22Rv1 (cell line): Measurements from ENCODE around the gene AHCYL2.
"Not testable (repeated sequence)": the region's sequence is repeated elsewhere in the genome, so short reads cannot be mapped to it uniquely, and the experiment has no call there.

Experiments used
- H3K27ac ChIP-seq: fragments of 450-650 bp; 2 replicates; pipeline ENCODE4 v1.5.1; 2017
- ZFX ChIP-seq: fragments of 450-650 bp; IDR thresholded peaks from 2 replicates; pipeline ENCODE4 v1.6.1; 2017; ENCODE audit warnings: antibody characterized with exemption, borderline replicate concordance
- TF ChIP-seq, protein P1 (sequence below): fragments of 450-650 bp; IDR thresholded peaks from 2 replicates; pipeline ENCODE4 v1.5.1; 2017; ENCODE audit warnings: mild to moderate bottlenecking

Gene AHCYL2

DNA sequence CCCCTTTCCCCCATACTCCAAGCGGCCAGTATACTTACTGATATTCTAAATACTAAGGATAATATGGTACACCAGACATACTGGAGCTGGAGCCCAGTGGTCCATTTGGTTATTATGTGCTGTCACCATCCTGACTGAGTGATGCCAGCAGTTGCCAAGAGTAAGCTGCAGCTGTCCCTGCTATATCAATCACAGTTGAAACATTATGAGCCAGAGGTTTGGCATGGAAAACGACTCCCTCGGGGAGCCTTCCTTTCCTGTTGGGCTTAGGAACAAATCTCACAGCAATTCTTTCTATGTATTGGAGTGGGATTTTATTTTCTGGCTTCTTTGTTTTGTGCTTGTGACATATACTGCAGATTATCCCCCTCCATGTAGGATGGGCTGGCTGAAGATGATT is 242.0 kb downstream of the AHCYL2 start:
- TF ChIP-seq, protein P1, sequence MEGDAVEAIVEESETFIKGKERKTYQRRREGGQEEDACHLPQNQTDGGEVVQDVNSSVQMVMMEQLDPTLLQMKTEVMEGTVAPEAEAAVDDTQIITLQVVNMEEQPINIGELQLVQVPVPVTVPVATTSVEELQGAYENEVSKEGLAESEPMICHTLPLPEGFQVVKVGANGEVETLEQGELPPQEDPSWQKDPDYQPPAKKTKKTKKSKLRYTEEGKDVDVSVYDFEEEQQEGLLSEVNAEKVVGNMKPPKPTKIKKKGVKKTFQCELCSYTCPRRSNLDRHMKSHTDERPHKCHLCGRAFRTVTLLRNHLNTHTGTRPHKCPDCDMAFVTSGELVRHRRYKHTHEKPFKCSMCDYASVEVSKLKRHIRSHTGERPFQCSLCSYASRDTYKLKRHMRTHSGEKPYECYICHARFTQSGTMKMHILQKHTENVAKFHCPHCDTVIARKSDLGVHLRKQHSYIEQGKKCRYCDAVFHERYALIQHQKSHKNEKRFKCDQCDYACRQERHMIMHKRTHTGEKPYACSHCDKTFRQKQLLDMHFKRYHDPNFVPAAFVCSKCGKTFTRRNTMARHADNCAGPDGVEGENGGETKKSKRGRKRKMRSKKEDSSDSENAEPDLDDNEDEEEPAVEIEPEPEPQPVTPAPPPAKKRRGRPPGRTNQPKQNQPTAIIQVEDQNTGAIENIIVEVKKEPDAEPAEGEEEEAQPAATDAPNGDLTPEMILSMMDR: no peak
- no peak for TF ChIP-seq ZFX
- no peak overlapping the region for H3K27ac ChIP-seq

DNA sequence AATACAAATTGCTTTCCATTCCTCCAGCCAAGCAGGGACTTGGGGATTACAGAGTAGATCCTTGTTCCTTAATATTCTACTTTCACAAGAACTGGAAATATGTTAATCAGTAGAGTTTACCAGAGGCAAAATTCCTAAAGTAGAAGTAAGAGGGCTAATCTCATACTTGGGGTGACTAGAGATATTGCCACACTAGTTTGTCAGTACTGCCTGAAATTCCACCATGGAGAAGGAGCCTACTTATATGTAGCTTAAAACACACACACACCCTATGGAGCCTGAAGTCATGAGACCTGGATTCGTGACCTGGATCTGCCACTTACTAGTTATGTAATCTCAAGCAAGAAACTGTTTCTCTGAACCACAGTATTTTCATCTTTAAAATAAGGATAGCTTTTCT is 243.3 kb downstream of the AHCYL2 start:
- TF ChIP-seq ZFX: no peak
- TF ChIP-seq, protein P1: no peak
- H3K27ac ChIP-seq: no peak overlapping the region

DNA sequence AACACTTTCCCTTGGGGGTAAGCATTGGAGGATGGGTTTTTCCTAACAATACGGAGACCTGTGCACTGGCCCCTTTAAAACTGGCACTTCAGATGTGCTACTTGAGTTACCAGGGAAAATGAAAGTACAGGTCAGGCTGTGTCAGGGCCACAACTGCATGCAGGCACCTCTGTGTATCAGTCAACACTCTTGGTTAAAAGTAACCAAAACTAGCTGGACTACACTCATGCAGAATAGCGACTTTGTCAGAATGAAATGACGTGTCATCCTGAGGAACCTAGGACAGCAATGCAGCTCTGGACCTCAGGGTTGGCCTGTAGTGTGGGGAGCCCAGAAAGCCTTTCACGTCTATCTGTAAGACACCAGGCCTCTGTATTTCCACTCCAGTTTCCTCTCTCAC is 243.7 kb downstream of the AHCYL2 start:
- H3K27ac ChIP-seq: no peak overlapping the region
- TF ChIP-seq ZFX: no peak
- TF ChIP-seq, protein P1: no peak

DNA sequence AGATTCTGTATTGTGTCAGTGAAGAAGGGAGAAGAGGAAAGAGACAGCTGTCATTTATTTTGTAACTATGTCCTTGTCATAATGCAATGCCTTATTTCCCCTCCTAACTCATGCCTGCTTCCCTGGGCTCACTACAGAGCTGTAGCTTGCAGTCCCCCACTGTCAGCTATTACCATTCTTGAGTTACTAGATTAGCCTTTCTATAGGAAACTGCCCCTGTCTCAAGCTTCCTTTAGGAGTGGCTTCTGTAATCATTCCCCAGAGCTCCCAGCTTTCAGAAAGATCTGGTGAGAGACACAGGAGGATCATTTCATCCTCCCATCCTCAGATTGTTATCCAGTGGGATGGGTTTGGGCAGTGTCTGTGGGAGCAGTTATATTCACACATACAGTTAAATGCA is 245.1 kb downstream of the AHCYL2 start:
- no peak overlapping the region for H3K27ac ChIP-seq
- TF ChIP-seq, protein P1: no peak
- TF ChIP-seq ZFX: no peak

DNA sequence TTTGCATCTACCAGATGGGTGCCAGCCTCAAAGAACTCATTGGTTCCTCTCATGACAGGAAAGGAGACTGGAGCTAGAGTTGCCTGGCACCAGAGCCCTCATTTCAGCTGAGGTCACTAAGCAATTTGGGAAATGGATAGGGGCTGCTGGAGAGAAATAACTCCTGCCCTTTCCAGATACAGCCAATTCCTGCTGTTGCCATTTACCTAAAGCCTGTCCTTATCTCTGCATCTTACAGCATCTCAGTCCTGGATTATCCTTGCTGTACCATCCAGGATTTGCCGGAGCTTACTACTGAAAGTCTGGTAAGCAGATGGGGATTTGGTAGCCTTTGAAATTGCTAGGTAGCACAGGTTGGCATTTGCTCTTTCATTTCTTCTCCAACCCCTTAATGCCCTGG is 245.6 kb downstream of the AHCYL2 start:
- H3K27ac ChIP-seq: no peak overlapping the region
- TF ChIP-seq ZFX: no peak
- TF ChIP-seq, protein P1: no peak

DNA sequence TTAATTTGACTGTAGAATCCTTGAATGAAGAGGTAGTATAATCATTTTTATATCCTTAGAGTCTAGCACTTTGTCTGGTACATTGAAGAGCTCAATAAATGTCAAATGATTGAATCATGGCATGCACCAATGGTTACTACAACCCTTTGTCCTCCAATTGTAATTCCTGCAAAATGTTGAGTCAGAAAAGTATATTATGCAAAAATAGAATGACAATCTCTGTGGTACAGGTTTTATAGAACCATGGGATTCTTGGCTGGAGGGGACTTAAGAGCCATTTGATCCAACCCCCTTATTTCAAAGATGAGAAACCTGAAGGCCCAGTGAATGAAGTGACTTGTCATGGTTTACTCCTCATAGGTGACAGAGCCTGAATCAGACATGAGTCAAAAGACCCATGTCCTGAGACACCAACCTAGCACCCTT is 246.6 kb downstream of the AHCYL2 start:
- TF ChIP-seq ZFX: no peak
- TF ChIP-seq, protein P1: no peak
- no peak overlapping the region for H3K27ac ChIP-seq

DNA sequence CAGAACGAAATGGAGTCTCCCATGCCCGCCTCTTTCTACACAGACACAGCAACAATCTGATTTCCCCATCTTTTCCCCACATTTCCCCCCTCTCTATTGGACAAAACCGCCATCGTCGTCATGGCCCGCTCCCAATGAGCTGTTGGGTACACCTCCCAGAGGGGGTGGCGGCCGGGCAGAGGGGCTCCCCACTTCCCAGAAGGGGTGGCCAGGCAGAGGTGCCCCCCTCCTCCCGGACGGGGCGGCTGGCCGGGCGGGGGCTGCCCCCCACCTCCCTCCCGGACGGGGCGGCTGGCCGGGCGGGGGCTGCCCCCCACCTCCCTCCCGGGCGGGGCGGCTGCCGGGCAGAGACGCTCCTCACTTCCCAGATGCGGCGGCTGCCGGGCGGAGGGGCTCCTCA is 251.1 kb downstream of the AHCYL2 start:
- not testable (repeated sequence) for H3K27ac ChIP-seq

DNA sequence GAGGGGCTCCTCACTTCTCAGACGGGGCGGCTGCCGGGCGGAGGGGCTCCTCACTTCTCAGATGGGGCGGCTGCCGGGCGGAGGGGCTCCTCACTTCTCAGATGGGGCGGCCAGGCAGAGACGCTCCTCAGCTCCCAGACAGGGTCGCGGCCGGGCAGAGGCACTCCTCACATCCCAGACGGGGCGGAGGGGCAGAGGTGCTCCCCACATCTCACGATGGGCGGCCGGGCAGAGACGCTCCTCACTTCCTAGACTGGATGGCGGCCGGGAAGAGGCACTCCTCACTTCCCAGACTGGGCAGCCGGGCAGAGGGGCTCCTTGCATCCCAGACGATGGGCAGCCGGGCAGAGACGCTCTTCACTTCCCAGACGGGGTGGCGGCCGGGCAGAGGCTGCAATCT is 251.6 kb downstream of the AHCYL2 start:
- not testable (repeated sequence) for H3K27ac ChIP-seq
